Activated T-cell treated with anti-CD3 and anti-CD28 coated beads for 48 hours (primary cell): Measurements from ENCODE around the gene CRYBG1.
"Not testable (repeated sequence)": the region's sequence is repeated elsewhere in the genome, so short reads cannot be mapped to it uniquely, and the experiment has no call there.

Experiments
- DNase-seq: peaks from one replicate; pipeline ENCODE4 v3.0.0-alpha.2; 2020; ENCODE audit warnings: low read depth

CRYBG1 gene

GRCh38 chr6:106377061-106377540 is 16.6 kb downstream of the CRYBG1 start:
- no peak for DNase-seq

- DNase-seq: no peak
These were observed 19.4 kb downstream of the CRYBG1 start for GRCh38 chr6:106379951-106380350.

- DNase-seq: no peak
These were observed 19.9 kb downstream of the CRYBG1 start for GRCh38 chr6:106380407-106380806.

DNA sequence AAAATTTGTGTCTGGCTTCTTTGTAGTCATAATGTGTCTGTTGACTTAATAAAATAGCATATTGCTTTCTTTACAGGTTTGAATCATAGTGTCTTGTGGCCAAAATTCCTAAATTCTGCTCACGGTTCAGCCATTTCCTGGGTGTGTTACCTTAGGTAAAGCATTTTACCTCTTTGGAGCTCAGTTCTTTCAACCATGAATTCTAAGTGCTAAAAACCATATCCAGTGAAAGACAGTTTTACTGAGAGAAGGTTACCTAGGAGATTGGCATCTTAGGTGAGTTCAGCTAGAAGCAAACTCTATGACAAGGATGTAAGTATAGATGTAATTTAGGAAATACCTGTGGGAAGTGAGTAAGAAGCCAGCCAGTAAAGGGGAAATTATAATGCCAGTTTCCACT is 20.7 kb downstream of the CRYBG1 start:
- no peak for DNase-seq

- no peak for DNase-seq
These were observed 21.4 kb downstream of the CRYBG1 start for GRCh38 chr6:106381881-106382280.

DNA sequence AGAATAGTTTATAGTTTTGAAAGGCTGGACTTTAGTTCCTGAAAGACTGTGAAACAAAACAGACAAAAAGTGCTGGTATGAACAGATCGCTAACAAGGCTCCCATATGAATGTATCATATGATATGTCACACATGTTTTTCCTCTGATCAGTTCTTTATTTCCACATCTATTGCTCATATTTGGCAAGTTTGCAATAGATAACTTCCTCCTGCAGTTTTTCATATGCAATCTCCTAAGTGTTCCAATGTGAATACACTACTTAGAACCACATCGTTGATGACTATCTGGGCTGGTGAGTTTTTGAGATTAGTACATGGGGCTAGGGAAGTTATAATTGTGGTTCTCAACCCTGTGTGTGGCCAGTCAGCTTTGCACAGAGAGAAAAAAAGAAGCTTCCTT is 23.1 kb downstream of the CRYBG1 start:
- no peak for DNase-seq

GRCh38 chr6:106385530-106385929 is 25.0 kb downstream of the CRYBG1 start:
- no peak for DNase-seq

DNA sequence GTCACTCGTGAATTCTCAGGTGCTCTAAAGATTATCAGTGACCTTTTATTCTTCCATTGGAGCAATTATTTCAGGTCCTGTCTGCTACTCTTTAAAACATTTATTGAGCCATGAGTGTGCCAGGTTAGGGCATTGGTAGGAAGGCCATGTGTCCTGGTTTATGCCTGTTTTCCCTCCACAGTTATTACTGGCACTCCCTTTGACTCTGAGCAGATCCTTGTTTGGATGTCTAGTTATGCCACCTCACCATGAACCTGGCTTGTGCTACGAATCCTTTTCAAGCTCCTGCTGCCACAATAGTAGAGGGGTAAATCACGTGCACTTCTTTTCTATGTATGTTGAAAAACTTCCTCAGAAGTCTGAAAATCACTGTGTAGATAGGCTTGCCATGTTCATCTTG is 27.4 kb downstream of the CRYBG1 start:
- no peak for DNase-seq

GRCh38 chr6:106390088-106390487 is 29.6 kb downstream of the CRYBG1 start:
- DNase-seq: no peak

- no peak for DNase-seq
These were observed 36.1 kb downstream of the CRYBG1 start for GRCh38 chr6:106396426-106397220.

- DNase-seq: no peak
These were observed 36.9 kb downstream of the CRYBG1 start for GRCh38 chr6:106397431-106397830.

- no peak for DNase-seq
These were observed 38.1 kb downstream of the CRYBG1 start for GRCh38 chr6:106398621-106399020.

GRCh38 chr6:106405044-106405443 is 44.5 kb downstream of the CRYBG1 start:
- not testable (repeated sequence) for DNase-seq

DNA sequence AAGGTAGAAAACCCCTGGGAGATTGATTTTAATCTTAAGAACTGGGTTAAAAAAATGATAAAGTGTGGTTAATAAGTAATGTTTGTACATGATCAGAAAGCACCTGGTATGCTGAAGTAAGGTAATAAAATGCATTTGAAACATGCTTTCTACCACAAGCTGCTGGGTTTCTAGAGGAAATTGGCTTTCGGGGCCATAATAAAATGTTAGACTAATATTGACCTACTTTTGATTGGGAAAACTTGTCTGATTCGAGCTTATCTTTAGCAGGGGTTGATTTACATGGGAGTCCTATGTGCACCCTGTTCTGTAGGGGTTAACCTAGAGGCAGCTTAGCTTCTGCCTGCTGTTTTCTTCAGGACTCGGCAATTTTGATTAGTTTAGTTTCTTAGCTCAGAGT is 50.5 kb downstream of the CRYBG1 start:
- DNase-seq: no peak

DNA sequence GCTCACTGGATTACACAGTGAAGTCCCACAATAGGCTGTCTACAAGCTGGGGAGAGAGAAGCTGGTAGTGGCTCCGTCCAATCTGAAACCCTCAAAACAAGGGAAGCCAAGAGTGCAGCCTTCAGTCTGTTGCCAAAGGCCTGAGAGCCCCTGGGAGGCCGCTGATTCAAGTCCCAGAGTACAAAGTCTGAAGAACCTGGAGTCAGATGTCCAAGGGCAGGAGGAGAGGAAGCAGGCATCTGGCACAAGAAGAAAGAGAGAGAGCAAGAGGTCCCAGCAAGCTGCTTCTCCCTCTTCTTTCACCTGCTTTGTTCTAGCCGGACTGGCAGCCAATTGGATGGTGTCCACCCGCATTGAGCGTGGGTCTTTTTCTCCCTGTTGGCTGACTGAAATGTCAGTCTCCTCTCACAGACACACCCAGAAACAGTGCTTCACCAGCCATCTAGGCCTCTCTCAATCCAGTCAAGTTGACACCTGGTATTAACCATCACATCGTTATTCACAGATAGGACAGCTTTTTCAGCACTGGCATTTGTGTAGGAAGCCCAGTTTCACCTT is 51.2 kb downstream of the CRYBG1 start:
- no peak for DNase-seq

DNA sequence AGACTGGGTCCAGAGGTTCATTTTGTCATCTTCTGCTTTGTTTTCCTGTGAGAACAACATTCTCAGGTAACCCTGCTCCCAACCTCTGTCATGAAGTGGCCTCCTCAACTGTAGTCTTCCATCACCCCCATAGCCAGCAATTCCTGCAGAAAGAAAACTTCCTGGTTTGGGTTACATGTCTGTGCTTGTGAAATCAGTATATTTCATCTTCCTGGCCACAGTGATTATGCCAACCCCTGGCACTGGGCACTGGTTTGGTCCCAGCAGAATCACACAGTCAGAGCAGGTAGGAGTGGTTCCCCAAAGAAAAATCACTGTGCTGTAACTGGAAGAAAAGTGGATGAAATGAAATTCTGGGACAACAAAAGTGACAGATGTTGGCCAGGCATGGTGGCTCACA is 52.5 kb downstream of the CRYBG1 start:
- no peak for DNase-seq

DNA sequence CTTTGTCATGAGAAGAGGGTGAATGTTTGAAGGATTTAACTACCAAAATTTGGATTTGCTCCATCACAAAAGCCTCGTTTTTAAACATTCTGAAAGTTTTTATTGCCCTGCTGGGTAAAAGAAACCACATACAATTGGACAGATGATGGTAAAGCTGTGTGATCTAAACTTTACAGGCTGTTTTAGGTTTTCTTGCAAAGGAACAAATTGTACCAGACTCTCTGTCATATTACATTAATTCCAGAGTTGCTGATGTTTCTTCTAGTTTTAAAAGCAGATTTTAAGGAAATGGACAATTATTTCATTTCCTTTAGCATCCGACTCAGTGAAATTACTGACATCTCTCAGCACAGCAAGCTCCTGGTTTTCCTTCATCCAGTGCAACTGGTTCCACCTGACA is 53.2 kb downstream of the CRYBG1 start:
- DNase-seq: no peak

DNA sequence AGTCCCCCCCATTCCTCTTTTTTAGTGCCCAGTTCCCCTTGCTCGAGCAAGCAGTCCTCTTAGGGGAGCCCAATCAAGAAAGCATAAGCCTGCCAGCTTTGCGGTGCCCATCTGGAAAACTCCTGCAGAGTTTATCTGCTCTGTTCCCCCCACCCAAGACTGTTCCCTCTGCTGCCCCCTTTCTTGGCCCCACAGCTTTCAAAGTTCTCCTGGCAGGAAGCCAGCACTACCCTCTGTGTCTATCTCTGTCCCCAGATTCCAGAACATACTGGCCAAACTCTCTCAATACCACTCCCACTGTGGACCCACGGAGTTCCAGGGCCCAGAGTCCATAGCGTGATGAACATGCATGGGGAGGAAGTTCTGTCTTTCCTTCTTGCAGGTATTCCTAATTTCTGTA is 55.4 kb downstream of the CRYBG1 start:
- DNase-seq: no peak

DNA sequence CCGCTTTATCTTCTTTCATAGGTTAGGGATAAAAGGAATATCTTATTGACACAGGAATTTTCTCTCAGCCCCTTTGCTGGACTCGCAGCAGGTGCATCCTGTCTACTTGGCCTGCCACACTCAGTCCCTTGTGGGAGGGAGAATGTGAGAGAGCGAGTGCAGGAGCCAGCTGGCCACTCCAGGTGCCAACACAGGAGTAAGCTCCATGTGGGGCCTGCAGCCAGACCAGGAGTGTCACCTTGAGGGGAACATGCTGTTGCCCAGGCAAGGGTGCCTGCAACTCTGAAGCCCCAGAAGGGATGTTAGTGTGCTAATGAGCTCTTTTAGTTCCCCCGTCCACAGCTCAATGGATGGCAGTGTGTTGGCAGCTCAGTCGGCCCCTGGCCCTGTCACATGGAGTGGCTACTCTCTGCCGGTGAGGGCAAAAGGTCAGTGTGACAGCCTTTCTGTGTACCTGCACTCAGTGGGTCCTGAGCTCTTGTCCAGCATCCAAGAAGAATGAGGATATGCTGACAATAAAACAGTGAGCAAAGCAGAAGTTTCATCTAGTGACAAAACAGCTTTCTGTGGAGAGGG is 57.1 kb downstream of the CRYBG1 start:
- no peak for DNase-seq

DNA sequence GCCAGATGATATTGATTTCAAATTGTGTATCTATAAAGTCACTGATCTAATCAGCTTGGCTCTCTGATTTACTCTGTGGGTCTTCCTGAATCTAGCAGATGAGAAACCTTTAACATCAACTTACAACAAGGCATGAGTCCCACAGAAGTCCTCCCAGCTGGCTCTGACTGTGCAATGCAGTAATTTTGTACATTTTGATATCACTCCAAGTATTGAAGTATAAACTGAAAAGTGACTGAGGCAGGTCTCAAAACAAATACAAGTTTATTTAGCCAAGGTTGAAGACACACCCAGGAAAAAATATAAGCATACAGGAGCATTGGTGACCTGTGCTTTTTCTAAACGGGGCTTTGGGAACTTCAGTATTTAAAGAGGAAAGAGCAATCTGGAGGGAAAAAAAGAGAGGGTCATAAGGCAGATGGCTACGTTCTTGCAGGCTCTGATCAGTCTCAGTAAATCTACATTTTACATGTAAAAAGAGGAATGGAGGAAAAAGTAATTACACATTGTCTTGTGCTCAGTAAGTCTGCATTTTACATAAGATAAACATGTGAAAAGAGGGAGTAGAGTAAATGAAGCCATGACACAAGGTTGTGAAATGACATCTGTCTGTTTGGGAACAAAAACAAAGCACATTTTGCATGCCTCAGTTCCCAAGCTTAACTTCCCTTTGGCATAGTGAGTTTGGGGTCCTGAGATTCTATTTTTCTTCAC is 59.5 kb downstream of the CRYBG1 start:
- no peak for DNase-seq

- no peak for DNase-seq
These were observed 61.0 kb downstream of the CRYBG1 start for GRCh38 chr6:106421496-106421895.

DNA sequence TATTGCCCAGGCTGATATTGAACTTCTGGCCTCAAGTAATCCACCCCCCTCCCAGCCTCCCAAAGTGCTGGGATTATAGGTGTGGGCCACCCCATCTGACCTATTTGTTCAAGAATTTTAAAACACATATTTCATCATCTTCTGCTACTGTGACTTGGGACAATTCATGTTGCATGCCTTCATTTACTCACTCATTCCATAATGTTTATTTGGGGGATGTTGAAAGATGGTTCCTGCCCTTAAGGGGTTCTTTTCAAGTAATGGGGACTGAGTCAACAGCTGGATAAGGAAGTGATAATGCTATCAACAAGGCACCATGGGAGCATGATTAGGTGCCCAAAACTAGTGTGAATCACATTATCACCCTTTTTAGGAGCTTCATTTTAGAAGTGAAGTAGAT is 62.0 kb downstream of the CRYBG1 start:
- no peak for DNase-seq

DNA sequence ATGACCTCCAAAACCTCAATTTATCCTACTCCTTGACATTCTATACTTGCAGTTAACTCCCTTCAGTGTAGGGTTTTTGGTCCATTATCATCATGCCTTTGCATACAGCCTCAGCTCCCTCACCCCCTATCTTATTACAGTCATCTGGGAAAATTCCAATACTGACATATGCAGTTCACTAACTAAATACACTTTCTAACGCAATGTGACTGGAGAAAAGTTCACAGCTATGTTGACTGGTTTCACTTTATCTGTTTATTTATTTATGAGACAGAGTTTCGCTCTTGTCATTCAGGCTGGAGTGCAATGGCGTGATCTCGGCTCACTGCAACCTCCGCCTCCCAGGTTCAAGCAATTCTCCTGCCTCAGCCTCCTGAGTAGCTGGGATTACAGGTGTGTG is 64.9 kb downstream of the CRYBG1 start:
- no peak for DNase-seq
